GM19025 (cell line): ENCODE measurements around the gene MET.
"Not testable (repeated sequence)": the region's sequence is repeated elsewhere in the genome, so short reads cannot be mapped to it uniquely, and the experiment has no call there.

ENCODE experiments used
- ATAC-seq: cut with Tn5 transposase; IDR thresholded peaks from one replicate; pipeline ENCODE4 v1.9.1; 2021; ENCODE audit warnings: mild to moderate bottlenecking, low read depth, moderate library complexity; ENCODE audit not compliant: unreplicated experiment

MET gene

GRCh38 chr7:116801092-116801710, 129.2 kb downstream of the MET start:
- ATAC-seq, result no peak

GRCh38 chr7:116802144-116802745, 130.2 kb downstream of the MET start:
- ATAC-seq, result no peak

GRCh38 chr7:116802746-116803152, 130.8 kb downstream of the MET start:
- peak; percentile 72 for ATAC-seq

- ATAC-seq, result no peak
Measured at GRCh38 chr7:116804471-116804870, 132.5 kb downstream of the MET start.

- no peak for ATAC-seq
Measured at GRCh38 chr7:116805100-116805544, 133.1 kb downstream of the MET start.

- ATAC-seq, result no peak
Measured at GRCh38 chr7:116806046-116806944, 134.3 kb downstream of the MET start.

GRCh38 chr7:116807011-116807560, 135.1 kb downstream of the MET start:
- ATAC-seq, result no peak

GRCh38 chr7:116809636-116810266, 137.8 kb downstream of the MET start:
- no peak for ATAC-seq

GRCh38 chr7:116810267-116811116, 138.5 kb downstream of the MET start:
- ATAC-seq, result no peak

- no peak for ATAC-seq
Measured at GRCh38 chr7:116811768-116812167, 139.8 kb downstream of the MET start.

GRCh38 chr7:116812860-116813259, 140.9 kb downstream of the MET start:
- ATAC-seq, result no peak

GRCh38 chr7:116813371-116813770, 141.4 kb downstream of the MET start:
- not testable (repeated sequence) for ATAC-seq

GRCh38 chr7:116815041-116815440, 143.0 kb downstream of the MET start:
- ATAC-seq, result no peak

GRCh38 chr7:116820149-116820548, 148.2 kb downstream of the MET start:
- ATAC-seq, result no peak

GRCh38 chr7:116821647-116822046, 149.7 kb downstream of the MET start:
- ATAC-seq, result not testable (repeated sequence)

- no peak for ATAC-seq
Measured at GRCh38 chr7:116824449-116824848, 152.5 kb downstream of the MET start.

GRCh38 chr7:116828281-116828680, 156.3 kb downstream of the MET start:
- ATAC-seq, result no peak

- no peak for ATAC-seq
Measured at GRCh38 chr7:116829041-116829440, 157.0 kb downstream of the MET start.

- no peak for ATAC-seq
Measured at GRCh38 chr7:116829493-116829892, 157.5 kb downstream of the MET start.

- no peak for ATAC-seq
Measured at GRCh38 chr7:116832692-116833091, 160.7 kb downstream of the MET start.
